MCF 10A (cell line): Measurements from ENCODE around the gene GPR151. TPM values are rescaled to one million over a fixed set of nuclear protein-coding genes. Genes with fewer than 3 reads are reported as not detected.

Experiments
- total RNA-seq: library from RNA; stranded (reverse); gene quantifications from 2 replicates; pipeline ENCODE4 v1.2.3, GENCODE V29; 2022

The GPR151 gene
- total RNA-seq, 1 experiment from 2014 or later = not detected

Other genes starting within 250 kb of the GPR151 start
- 0.16 TPM in 1 of 2 replicates, not detected in the other for gene POU4F3, start 177.4 kb downstream of the GPR151 start, total RNA-seq
- 128 and 134 TPM in 2 replicates for gene TCERG1, start 68.9 kb downstream of the GPR151 start, total RNA-seq